HCT116 (cell line): ENCODE data around the gene DHCR7. TPM values are rescaled to one million over a fixed set of nuclear protein-coding genes. Genes with fewer than 3 reads are reported as not detected.

Source experiments
- ATAC-seq: fragments of 200-7000 bp; cut with Tn5 transposase; 2 replicates; pipeline ENCODE4 v1.9.1; 2020; ENCODE audit warnings: mild to moderate bottlenecking, moderate library complexity
- BruUV-seq: library from RNA; stranded (reverse); fragments of 400-500 nt; replicated peaks from 2 replicates; lab custom pipeline; 2021; lab: Mats Ljungman, UMichigan
- CTCF ChIA-PET: fragments of 300-600 bp; sonication (Branson Sonifier 250); formaldehyde crosslinking; loops from one replicate; lab custom pipeline; 2021; ENCODE audit warnings: antibody characterized with exemption; lab: Charles Lee
- POLR2A ChIA-PET: fragments of 300-600, 350-600 bp; sonication (Branson Sonifier 250); formaldehyde crosslinking; loops from one replicate; lab custom pipeline; 2021; ENCODE audit warnings: antibody characterized with exemption; lab: Charles Lee
- RAD21 ChIA-PET, 2 experiments: fragments of 300-600 bp; sonication (Branson Sonifier 250); formaldehyde crosslinking; loops; one replicate each; lab custom pipeline; 2023; ENCODE audit warnings: low total read pairs in 2 of 2; ENCODE audit not compliant: uncharacterized antibody in 2 of 2, unreplicated experiment in 2 of 2, low non-redundant PET in 1 of 2; lab: Charles Lee
- DNase-seq: peaks from one replicate; pipeline ENCODE4 v3.0.0-alpha.2; 2010; ENCODE audit warnings: low read depth, low spot score
- H2AFZ ChIP-seq: fragments of 200-600 bp; shearing (Covaris generic), sonication (generic); 2 replicates; pipeline ENCODE4 v1.6.1; 2017; ENCODE audit warnings: low read depth, mixed run types, mixed read lengths, antibody characterized with exemption, low read length; ENCODE audit not compliant: poor library complexity, severe bottlenecking
- H3K27ac ChIP-seq: 2 replicates; pipeline ENCODE4 v1.5.1; 2012; ENCODE audit warnings: low read depth, low read length
- H3K27me3 ChIP-seq: fragments of 200-600 bp; sonication (generic); 2 replicates; pipeline ENCODE4 v1.6.1; 2016; ENCODE audit warnings: mixed run types, low read length, mixed read lengths; ENCODE audit not compliant: insufficient read depth
- H3K36me3 ChIP-seq, 2 experiments: fragments of 200-500 bp in 1 of 2; fragments of 200-600 bp in 1 of 2; sonication (Bioruptor generic) in 1 of 2; sonication (generic) in 1 of 2; 2 replicates each; pipeline versions ENCODE4 v1.5.1 to v1.6.1; 2014 to 2016; ENCODE audit warnings: low read length in 2 of 2, inconsistent platforms in 1 of 2, mixed read lengths in 1 of 2, mixed run types in 1 of 2; ENCODE audit not compliant: insufficient read depth in 2 of 2, control insufficient read depth in 1 of 2
- H3K4me1 ChIP-seq, 2 experiments: fragments of 200-600 bp in 1 of 2; sonication (generic) in 1 of 2; 2 replicates each; pipeline versions ENCODE4 v1.5.1 to v1.6.1; 2012 to 2017; ENCODE audit warnings: low read length in 2 of 2, inconsistent platforms in 1 of 2, mild to moderate bottlenecking in 1 of 2, mixed read lengths in 1 of 2, mixed run types in 1 of 2, moderate library complexity in 1 of 2; ENCODE audit not compliant: insufficient read depth in 2 of 2, control insufficient read depth in 1 of 2
- H3K4me2 ChIP-seq: fragments of 200-600 bp; sonication (generic); 2 replicates; pipeline ENCODE4 v1.6.1; 2017; ENCODE audit warnings: mixed run types, low read length, mixed read lengths
- H3K4me3 ChIP-seq, 2 experiments: fragments of 200-600 bp in 1 of 2; sonication (generic) in 1 of 2; replicated peaks in 1 of 2; 2 replicates each; pipeline ENCODE4 v1.5.1; 2011 to 2016; ENCODE audit warnings: low read length in 2 of 2, control low read depth in 1 of 2, low read depth in 1 of 2, mild to moderate bottlenecking in 1 of 2, mixed read lengths in 1 of 2, mixed run types in 1 of 2
- H3K79me2 ChIP-seq: fragments of 200-600 bp; sonication (generic); 2 replicates; pipeline ENCODE4 v1.6.1; 2017; ENCODE audit warnings: mild to moderate bottlenecking, mixed run types, low read length, moderate library complexity, mixed read lengths; ENCODE audit not compliant: insufficient read depth
- H3K9ac ChIP-seq: fragments of 200-600 bp; sonication (generic); 2 replicates; pipeline ENCODE4 v1.6.1; 2016; ENCODE audit warnings: low read length, mixed read lengths
- H3K9me2 ChIP-seq: fragments of 200-600 bp; sonication (generic), shearing (Covaris generic); 2 replicates; pipeline ENCODE4 v1.6.1; 2017; ENCODE audit warnings: mixed run types, mild to moderate bottlenecking, moderate library complexity; ENCODE audit not compliant: insufficient read depth
- H3K9me3 ChIP-seq, 2 experiments: fragments of 200-500 bp in 1 of 2; fragments of 200-600 bp in 1 of 2; sonication (Bioruptor generic) in 1 of 2; sonication (generic) in 1 of 2; 2 replicates each; pipeline ENCODE4 v1.6.1; 2014 to 2017; ENCODE audit warnings: low read length in 2 of 2, mixed read lengths in 2 of 2, inconsistent platforms in 1 of 2, low read depth in 1 of 2, mild to moderate bottlenecking in 1 of 2, mixed run types in 1 of 2, moderate library complexity in 1 of 2; ENCODE audit not compliant: control insufficient read depth in 1 of 2, insufficient read depth in 1 of 2
- H4K20me1 ChIP-seq: fragments of 200-600 bp; sonication (generic), shearing (Covaris generic); 2 replicates; pipeline ENCODE4 v1.6.1; 2017; ENCODE audit warnings: mixed run types, mild to moderate bottlenecking, moderate library complexity; ENCODE audit not compliant: insufficient read depth
- CEBPB ChIP-seq: IDR thresholded peaks from 2 replicates; pipeline ENCODE4 v1.6.1; 2012; ENCODE audit warnings: low read depth
- EGR1 ChIP-seq: IDR thresholded peaks from 2 replicates; pipeline ENCODE4 v1.6.1; 2012; ENCODE audit warnings: low read depth
- JUND ChIP-seq: IDR thresholded peaks from 2 replicates; pipeline ENCODE4 v1.6.1; 2012
- SIN3A ChIP-seq: IDR thresholded peaks from 2 replicates; pipeline ENCODE4 v1.6.1; 2012; ENCODE audit warnings: low read depth
- intact Hi-C: fragments of 100-400 bp; cut with micrococcal nuclease; formaldehyde crosslinking; loops from 2 replicates; pipeline ENCODE4 v1.10.0; 2022
- total RNA-seq: library from RNA; stranded (reverse); gene quantifications from one replicate; pipeline ENCODE4 v1.2.1, GENCODE V29; 2021; ENCODE audit not compliant: unreplicated experiment
- TF ChIP-seq, protein P1 (sequence below): IDR thresholded peaks from 2 replicates; pipeline ENCODE4 v1.6.1; 2011; ENCODE audit warnings: mild to moderate bottlenecking, low read length, moderate library complexity; ENCODE audit not compliant: insufficient replicate concordance; ENCODE audit errors: extremely low read depth
- TF ChIP-seq, protein P2 (sequence below): IDR thresholded peaks from 2 replicates; pipeline ENCODE4 v1.6.1; 2012; ENCODE audit warnings: low read depth

DHCR7 gene
- total RNA-seq, 1 experiment from 2014 or later, result 115 TPM

DNA sequence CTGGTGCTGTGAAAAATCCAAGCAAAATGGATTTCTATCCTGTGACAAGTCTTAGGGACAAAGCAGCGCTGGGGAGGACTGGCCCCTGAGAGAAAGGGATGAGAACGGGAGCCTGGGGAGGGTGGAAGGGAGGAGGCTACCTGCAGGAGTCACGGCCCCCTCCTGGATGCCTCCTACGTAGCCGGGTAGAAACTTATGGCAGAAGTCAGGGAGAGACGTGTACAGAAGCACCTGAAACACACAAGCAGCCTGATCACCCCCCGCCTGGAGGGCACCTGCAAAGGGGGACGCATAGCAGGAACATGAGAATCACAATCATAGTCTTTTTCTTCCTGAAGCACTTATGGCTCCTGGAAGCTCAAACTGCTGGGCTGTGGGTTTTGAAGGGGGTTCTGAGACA, 6.1 kb downstream of the DHCR7 start:
- Histone ChIP-seq H3K4me1 (peaks cover 0 to under 1% of the 10 kb centered on the region in 2 experiments; a peak in 3 of 4 replicates), H3K79me2 (no peaks in the 10 kb centered on the region; the same call in 1 of the 2 replicates), H2AFZ (no peak overlapping the region), H3K4me2 (no peak overlapping the region), H4K20me1 (no peaks in the 10 kb centered on the region), H3K9me2 (no peaks in the 10 kb centered on the region), H3K9ac (no peak overlapping the region), H3K27me3 (no peaks in the 10 kb centered on the region), H3K9me3 (peaks cover 0 to 4% of the 10 kb centered on the region in 2 experiments; a peak in 1 of 4 replicates), H3K4me3 (no peak overlapping the region), H3K36me3 (peaks cover 41 to 46% of the 10 kb centered on the region in 2 experiments), H3K27ac (no peak overlapping the region)
- no TSS peak for BruUV-seq
- DNase-seq (no peak), ATAC-seq (no peak)
- POLR2A ChIA-PET, result no interaction called here
- RAD21 ChIA-PET, result no interaction called here
- CTCF ChIA-PET, result no interaction called here
- TF ChIP-seq, protein P1, sequence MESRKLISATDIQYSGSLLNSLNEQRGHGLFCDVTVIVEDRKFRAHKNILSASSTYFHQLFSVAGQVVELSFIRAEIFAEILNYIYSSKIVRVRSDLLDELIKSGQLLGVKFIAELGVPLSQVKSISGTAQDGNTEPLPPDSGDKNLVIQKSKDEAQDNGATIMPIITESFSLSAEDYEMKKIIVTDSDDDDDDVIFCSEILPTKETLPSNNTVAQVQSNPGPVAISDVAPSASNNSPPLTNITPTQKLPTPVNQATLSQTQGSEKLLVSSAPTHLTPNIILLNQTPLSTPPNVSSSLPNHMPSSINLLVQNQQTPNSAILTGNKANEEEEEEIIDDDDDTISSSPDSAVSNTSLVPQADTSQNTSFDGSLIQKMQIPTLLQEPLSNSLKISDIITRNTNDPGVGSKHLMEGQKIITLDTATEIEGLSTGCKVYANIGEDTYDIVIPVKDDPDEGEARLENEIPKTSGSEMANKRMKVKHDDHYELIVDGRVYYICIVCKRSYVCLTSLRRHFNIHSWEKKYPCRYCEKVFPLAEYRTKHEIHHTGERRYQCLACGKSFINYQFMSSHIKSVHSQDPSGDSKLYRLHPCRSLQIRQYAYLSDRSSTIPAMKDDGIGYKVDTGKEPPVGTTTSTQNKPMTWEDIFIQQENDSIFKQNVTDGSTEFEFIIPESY, result no peak
- TF ChIP-seq SIN3A (no peak), EGR1 (no peak), CEBPB (no peak), JUND (no peak)
- TF ChIP-seq, protein P2, sequence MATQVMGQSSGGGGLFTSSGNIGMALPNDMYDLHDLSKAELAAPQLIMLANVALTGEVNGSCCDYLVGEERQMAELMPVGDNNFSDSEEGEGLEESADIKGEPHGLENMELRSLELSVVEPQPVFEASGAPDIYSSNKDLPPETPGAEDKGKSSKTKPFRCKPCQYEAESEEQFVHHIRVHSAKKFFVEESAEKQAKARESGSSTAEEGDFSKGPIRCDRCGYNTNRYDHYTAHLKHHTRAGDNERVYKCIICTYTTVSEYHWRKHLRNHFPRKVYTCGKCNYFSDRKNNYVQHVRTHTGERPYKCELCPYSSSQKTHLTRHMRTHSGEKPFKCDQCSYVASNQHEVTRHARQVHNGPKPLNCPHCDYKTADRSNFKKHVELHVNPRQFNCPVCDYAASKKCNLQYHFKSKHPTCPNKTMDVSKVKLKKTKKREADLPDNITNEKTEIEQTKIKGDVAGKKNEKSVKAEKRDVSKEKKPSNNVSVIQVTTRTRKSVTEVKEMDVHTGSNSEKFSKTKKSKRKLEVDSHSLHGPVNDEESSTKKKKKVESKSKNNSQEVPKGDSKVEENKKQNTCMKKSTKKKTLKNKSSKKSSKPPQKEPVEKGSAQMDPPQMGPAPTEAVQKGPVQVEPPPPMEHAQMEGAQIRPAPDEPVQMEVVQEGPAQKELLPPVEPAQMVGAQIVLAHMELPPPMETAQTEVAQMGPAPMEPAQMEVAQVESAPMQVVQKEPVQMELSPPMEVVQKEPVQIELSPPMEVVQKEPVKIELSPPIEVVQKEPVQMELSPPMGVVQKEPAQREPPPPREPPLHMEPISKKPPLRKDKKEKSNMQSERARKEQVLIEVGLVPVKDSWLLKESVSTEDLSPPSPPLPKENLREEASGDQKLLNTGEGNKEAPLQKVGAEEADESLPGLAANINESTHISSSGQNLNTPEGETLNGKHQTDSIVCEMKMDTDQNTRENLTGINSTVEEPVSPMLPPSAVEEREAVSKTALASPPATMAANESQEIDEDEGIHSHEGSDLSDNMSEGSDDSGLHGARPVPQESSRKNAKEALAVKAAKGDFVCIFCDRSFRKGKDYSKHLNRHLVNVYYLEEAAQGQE, result no peak
- intact Hi-C loops, result no loop called here
